HFF-Myc (cell line): ENCODE data around the gene SPATA25.

Experiments
- DNase-seq: peaks from one replicate; pipeline ENCODE4 v3.0.0-alpha.2; 2011; ENCODE audit warnings: low read depth; ENCODE audit errors: extremely low read depth
- H3K4me3 ChIP-seq: replicated peaks from 2 replicates; pipeline ENCODE4 v1.5.1; 2011; ENCODE audit warnings: low read depth, mild to moderate bottlenecking, control low read depth, low read length
- TF ChIP-seq, protein P1 (sequence below): IDR thresholded peaks from 2 replicates; pipeline ENCODE4 v1.5.1; 2012; ENCODE audit warnings: mild to moderate bottlenecking, low read depth, low read length, control low read depth; ENCODE audit errors: missing control alignments

The SPATA25 gene

DNA sequence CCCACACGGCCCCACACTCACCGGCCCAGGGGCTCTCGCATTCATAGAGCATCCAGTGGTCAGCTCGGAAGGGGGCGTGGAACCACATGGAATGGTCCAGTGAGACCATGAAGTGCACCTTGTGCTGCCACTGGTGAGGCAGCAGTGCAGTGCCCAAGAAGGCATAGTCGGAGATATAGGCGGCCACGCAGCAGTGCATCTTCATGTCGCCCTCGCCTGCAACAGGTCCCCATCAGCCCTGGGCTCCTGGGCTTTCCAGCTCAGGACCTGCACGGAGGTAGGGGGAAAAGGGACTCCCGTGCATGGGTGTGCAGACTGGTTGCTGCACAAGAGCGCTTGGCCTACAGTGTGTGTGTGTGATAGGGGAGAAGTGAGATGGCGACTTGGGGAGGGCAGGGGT lies 43.9 kb downstream of the SPATA25 start:
- TF ChIP-seq, protein P1, sequence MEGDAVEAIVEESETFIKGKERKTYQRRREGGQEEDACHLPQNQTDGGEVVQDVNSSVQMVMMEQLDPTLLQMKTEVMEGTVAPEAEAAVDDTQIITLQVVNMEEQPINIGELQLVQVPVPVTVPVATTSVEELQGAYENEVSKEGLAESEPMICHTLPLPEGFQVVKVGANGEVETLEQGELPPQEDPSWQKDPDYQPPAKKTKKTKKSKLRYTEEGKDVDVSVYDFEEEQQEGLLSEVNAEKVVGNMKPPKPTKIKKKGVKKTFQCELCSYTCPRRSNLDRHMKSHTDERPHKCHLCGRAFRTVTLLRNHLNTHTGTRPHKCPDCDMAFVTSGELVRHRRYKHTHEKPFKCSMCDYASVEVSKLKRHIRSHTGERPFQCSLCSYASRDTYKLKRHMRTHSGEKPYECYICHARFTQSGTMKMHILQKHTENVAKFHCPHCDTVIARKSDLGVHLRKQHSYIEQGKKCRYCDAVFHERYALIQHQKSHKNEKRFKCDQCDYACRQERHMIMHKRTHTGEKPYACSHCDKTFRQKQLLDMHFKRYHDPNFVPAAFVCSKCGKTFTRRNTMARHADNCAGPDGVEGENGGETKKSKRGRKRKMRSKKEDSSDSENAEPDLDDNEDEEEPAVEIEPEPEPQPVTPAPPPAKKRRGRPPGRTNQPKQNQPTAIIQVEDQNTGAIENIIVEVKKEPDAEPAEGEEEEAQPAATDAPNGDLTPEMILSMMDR = no peak
- H3K4me3 ChIP-seq = no peak overlapping the region
- no peak for DNase-seq

DNA sequence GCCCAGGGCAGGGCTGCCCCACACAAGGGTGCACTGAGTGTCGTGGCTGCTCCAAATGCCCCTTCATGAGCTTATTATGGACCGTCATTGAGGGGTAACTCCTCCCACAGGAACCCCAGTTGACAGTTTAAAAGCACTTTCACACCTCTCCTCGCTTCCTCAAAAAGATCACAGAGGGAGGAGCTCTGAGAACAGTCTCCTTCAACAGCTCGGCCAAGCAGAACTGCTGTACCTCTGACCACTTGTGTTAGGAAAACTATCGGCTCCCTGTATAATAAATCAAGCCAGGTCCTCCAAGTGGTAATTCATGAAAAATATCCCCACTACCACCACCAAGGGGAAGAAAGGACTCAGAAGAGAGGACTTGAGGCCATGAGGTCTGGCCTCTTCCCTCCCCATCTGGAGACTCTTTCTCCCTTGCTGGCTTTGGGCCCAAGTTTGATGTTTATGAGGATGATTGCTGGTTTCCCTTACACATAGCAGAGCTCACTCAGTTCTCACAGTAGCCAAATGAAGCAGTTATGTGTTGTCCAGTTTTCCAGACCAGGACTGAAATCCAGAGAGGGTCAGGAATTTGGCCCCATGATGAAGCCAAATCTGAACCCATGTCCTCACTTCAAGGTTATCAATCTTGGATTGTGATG lies 45.1 kb downstream of the SPATA25 start:
- DNase-seq = no peak
- no peak overlapping the region for H3K4me3 ChIP-seq
- TF ChIP-seq, protein P1 = no peak

DNA sequence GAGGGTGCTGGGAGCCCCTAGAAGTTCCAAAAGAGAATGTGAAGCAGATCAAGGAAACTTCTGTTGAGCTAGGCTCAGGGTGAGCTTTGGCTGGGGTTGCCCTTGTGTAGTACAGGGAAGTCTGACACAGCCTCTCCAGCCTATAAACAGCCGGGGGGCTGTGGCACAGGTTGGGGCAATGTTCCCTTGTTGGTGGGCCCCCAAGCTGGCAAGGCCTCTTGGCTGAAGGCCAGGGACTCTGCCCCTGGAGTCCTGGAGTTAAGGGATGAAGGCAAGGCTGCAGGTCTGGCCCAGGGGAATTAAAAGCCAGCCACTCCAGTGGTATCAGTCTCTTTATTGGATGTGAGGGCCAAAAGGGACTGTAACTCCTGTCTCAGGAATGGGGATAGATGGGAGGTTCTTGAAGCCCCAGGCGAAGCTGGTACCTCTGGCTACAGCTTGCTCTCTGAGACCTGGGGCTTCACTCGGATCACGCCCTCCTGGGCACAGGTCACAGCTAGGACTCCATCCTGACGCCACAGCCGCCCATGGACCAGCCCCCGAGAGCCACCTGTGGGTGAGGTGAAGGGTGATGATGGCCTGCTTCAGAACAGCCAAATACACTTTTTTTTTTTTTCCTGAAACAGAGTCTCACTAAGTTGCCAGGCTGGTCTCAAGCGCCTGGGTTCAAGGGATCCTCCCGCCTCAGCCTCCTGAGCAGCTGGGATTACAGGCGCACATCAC lies 45.9 kb downstream of the SPATA25 start:
- TF ChIP-seq, protein P1 = no peak
- no peak for DNase-seq

DNA sequence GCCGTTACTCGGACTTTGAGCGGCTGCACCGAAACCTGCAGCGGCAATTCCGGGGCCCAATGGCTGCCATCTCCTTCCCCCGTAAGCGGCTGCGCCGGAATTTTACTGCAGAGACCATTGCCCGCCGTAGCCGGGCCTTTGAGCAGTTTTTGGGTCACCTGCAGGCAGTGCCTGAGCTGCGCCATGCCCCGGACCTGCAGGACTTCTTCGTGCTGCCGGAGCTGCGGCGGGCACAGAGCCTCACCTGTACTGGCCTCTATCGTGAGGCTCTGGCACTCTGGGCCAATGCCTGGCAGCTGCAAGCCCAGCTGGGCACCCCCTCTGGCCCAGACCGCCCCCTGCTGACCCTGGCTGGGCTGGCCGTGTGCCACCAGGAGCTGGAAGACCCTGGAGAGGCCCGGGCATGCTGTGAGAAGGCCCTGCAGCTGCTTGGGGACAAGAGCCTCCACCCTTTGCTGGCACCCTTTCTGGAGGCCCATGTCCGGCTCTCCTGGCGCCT lies 46.7 kb downstream of the SPATA25 start:
- TF ChIP-seq, protein P1 = no peak
- H3K4me3 ChIP-seq = no peak overlapping the region
- no peak for DNase-seq

More for the DNA sequence above, 45.9 kb downstream of the SPATA25 start:
- no peak overlapping the region for H3K4me3 ChIP-seq

DNA sequence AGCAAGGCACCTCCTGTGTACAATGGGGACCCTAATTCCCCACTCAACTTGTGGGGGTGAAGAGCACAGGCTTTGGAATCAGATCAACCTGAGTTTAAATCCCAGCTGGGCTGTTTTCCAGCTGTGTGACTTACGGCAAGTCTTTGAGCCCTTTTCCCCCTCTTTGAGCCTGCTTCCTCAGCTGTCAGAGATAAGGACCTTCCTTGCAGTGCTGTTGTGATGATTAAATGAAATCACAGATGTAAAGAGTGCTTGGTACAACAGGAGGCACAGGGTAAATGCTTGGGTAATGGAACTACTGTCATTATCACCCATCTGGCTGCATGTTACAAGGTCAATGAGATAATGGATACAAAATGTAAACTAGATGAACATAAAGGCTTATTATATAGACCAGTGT lies 50.6 kb downstream of the SPATA25 start:
- DNase-seq = no peak
- TF ChIP-seq, protein P1 = no peak
- no peak overlapping the region for H3K4me3 ChIP-seq
